HCT116 (cell line): ENCODE results near the gene POR. TPM values are rescaled to one million over a fixed set of nuclear protein-coding genes. Genes with fewer than 3 reads are reported as not detected.

Source experiments
- ATAC-seq: fragments of 200-7000 bp; cut with Tn5 transposase; 2 replicates; pipeline ENCODE4 v1.9.1; 2020; ENCODE audit warnings: mild to moderate bottlenecking, moderate library complexity
- BruUV-seq: library from RNA; stranded (reverse); fragments of 400-500 nt; replicated peaks from 2 replicates; lab custom pipeline; 2021; lab: Mats Ljungman, UMichigan
- CTCF ChIA-PET: fragments of 300-600 bp; sonication (Branson Sonifier 250); formaldehyde crosslinking; loops from one replicate; lab custom pipeline; 2021; ENCODE audit warnings: antibody characterized with exemption; lab: Charles Lee
- POLR2A ChIA-PET: fragments of 300-600, 350-600 bp; sonication (Branson Sonifier 250); formaldehyde crosslinking; loops from one replicate; lab custom pipeline; 2021; ENCODE audit warnings: antibody characterized with exemption; lab: Charles Lee
- RAD21 ChIA-PET, 2 experiments: fragments of 300-600 bp; sonication (Branson Sonifier 250); formaldehyde crosslinking; loops; one replicate each; lab custom pipeline; 2023; ENCODE audit warnings: low total read pairs in 2 of 2; ENCODE audit not compliant: uncharacterized antibody in 2 of 2, unreplicated experiment in 2 of 2, low non-redundant PET in 1 of 2; lab: Charles Lee
- DNase-seq: peaks from one replicate; pipeline ENCODE4 v3.0.0-alpha.2; 2010; ENCODE audit warnings: low read depth, low spot score
- H2AFZ ChIP-seq: fragments of 200-600 bp; shearing (Covaris generic), sonication (generic); 2 replicates; pipeline ENCODE4 v1.6.1; 2017; ENCODE audit warnings: low read depth, mixed run types, mixed read lengths, antibody characterized with exemption, low read length; ENCODE audit not compliant: poor library complexity, severe bottlenecking
- H3K27ac ChIP-seq: 2 replicates; pipeline ENCODE4 v1.5.1; 2012; ENCODE audit warnings: low read depth, low read length
- H3K27me3 ChIP-seq: fragments of 200-600 bp; sonication (generic); 2 replicates; pipeline ENCODE4 v1.6.1; 2016; ENCODE audit warnings: mixed run types, low read length, mixed read lengths; ENCODE audit not compliant: insufficient read depth
- H3K36me3 ChIP-seq, 2 experiments: fragments of 200-500 bp in 1 of 2; fragments of 200-600 bp in 1 of 2; sonication (Bioruptor generic) in 1 of 2; sonication (generic) in 1 of 2; 2 replicates each; pipeline versions ENCODE4 v1.5.1 to v1.6.1; 2014 to 2016; ENCODE audit warnings: low read length in 2 of 2, inconsistent platforms in 1 of 2, mixed read lengths in 1 of 2, mixed run types in 1 of 2; ENCODE audit not compliant: insufficient read depth in 2 of 2, control insufficient read depth in 1 of 2
- H3K4me1 ChIP-seq, 2 experiments: fragments of 200-600 bp in 1 of 2; sonication (generic) in 1 of 2; 2 replicates each; pipeline versions ENCODE4 v1.5.1 to v1.6.1; 2012 to 2017; ENCODE audit warnings: low read length in 2 of 2, inconsistent platforms in 1 of 2, mild to moderate bottlenecking in 1 of 2, mixed read lengths in 1 of 2, mixed run types in 1 of 2, moderate library complexity in 1 of 2; ENCODE audit not compliant: insufficient read depth in 2 of 2, control insufficient read depth in 1 of 2
- H3K4me2 ChIP-seq: fragments of 200-600 bp; sonication (generic); 2 replicates; pipeline ENCODE4 v1.6.1; 2017; ENCODE audit warnings: mixed run types, low read length, mixed read lengths
- H3K4me3 ChIP-seq, 2 experiments: fragments of 200-600 bp in 1 of 2; sonication (generic) in 1 of 2; replicated peaks in 1 of 2; 2 replicates each; pipeline ENCODE4 v1.5.1; 2011 to 2016; ENCODE audit warnings: low read length in 2 of 2, control low read depth in 1 of 2, low read depth in 1 of 2, mild to moderate bottlenecking in 1 of 2, mixed read lengths in 1 of 2, mixed run types in 1 of 2
- H3K79me2 ChIP-seq: fragments of 200-600 bp; sonication (generic); 2 replicates; pipeline ENCODE4 v1.6.1; 2017; ENCODE audit warnings: mild to moderate bottlenecking, mixed run types, low read length, moderate library complexity, mixed read lengths; ENCODE audit not compliant: insufficient read depth
- H3K9ac ChIP-seq: fragments of 200-600 bp; sonication (generic); 2 replicates; pipeline ENCODE4 v1.6.1; 2016; ENCODE audit warnings: low read length, mixed read lengths
- H3K9me2 ChIP-seq: fragments of 200-600 bp; sonication (generic), shearing (Covaris generic); 2 replicates; pipeline ENCODE4 v1.6.1; 2017; ENCODE audit warnings: mixed run types, mild to moderate bottlenecking, moderate library complexity; ENCODE audit not compliant: insufficient read depth
- H3K9me3 ChIP-seq, 2 experiments: fragments of 200-500 bp in 1 of 2; fragments of 200-600 bp in 1 of 2; sonication (Bioruptor generic) in 1 of 2; sonication (generic) in 1 of 2; 2 replicates each; pipeline ENCODE4 v1.6.1; 2014 to 2017; ENCODE audit warnings: low read length in 2 of 2, mixed read lengths in 2 of 2, inconsistent platforms in 1 of 2, low read depth in 1 of 2, mild to moderate bottlenecking in 1 of 2, mixed run types in 1 of 2, moderate library complexity in 1 of 2; ENCODE audit not compliant: control insufficient read depth in 1 of 2, insufficient read depth in 1 of 2
- H4K20me1 ChIP-seq: fragments of 200-600 bp; sonication (generic), shearing (Covaris generic); 2 replicates; pipeline ENCODE4 v1.6.1; 2017; ENCODE audit warnings: mixed run types, mild to moderate bottlenecking, moderate library complexity; ENCODE audit not compliant: insufficient read depth
- CBX3 ChIP-seq: IDR thresholded peaks from 2 replicates; pipeline ENCODE4 v1.6.1; 2012; ENCODE audit warnings: low read depth
- CTCF ChIP-seq, 3 experiments: fragments of 200-600 bp in 1 of 3; sonication (generic) in 1 of 3; IDR thresholded peaks in 2 of 3; conservative IDR thresholded peaks in 1 of 3; 2 replicates each; pipeline ENCODE4 v1.5.1; 2012 to 2017; ENCODE audit warnings: low read depth in 2 of 3, low read length in 2 of 3, antibody characterized with exemption in 1 of 3, borderline replicate concordance in 1 of 3, control low read depth in 1 of 3, mild to moderate bottlenecking in 1 of 3, mixed read lengths in 1 of 3, mixed run types in 1 of 3, moderate library complexity in 1 of 3; ENCODE audit not compliant: insufficient read depth in 1 of 3
- ELF1 ChIP-seq: IDR thresholded peaks from 2 replicates; pipeline ENCODE4 v1.6.1; 2012; ENCODE audit warnings: low read depth, borderline replicate concordance
- FOSL1 ChIP-seq: IDR thresholded peaks from 2 replicates; pipeline ENCODE4 v1.6.1; 2012; ENCODE audit warnings: low read depth
- POLR2AphosphoS5 ChIP-seq: IDR thresholded peaks from 2 replicates; pipeline ENCODE4 v1.6.1; 2011; ENCODE audit warnings: mild to moderate bottlenecking, low read depth, low read length, moderate library complexity
- RAD21 ChIP-seq: IDR thresholded peaks from 2 replicates; pipeline ENCODE4 v1.6.1; 2012; ENCODE audit warnings: low read depth, mild to moderate bottlenecking
- SRF ChIP-seq: IDR thresholded peaks from 2 replicates; pipeline ENCODE4 v1.6.1; 2012; ENCODE audit warnings: low read depth
- TCF7L2 ChIP-seq: IDR thresholded peaks from 2 replicates; pipeline ENCODE4 v1.7.0; 2011; ENCODE audit warnings: borderline replicate concordance, inconsistent platforms; ENCODE audit not compliant: insufficient read depth, insufficient read length; ENCODE audit errors: extremely low read depth
- YY1 ChIP-seq: IDR thresholded peaks from 2 replicates; pipeline ENCODE4 v1.6.1; 2011; ENCODE audit warnings: low read length, low read depth, moderate library complexity, mild to moderate bottlenecking; ENCODE audit not compliant: insufficient replicate concordance; ENCODE audit errors: extremely low read depth
- ZBTB33 ChIP-seq: IDR thresholded peaks from 2 replicates; pipeline ENCODE4 v1.6.1; 2011; ENCODE audit warnings: mild to moderate bottlenecking, low read length, moderate library complexity; ENCODE audit not compliant: insufficient replicate concordance; ENCODE audit errors: extremely low read depth
- intact Hi-C: fragments of 100-400 bp; cut with micrococcal nuclease; formaldehyde crosslinking; loops from 2 replicates; pipeline ENCODE4 v1.10.0; 2022
- microRNA-seq: library from miRNA; unstranded; fragments of <30 nt; microRNA quantifications from one replicate; pipeline ENCODE4, GENCODE V29; 2016; ENCODE audit warnings: borderline number of aligned reads
- total RNA-seq: library from RNA; stranded (reverse); gene quantifications from one replicate; pipeline ENCODE4 v1.2.1, GENCODE V29; 2021; ENCODE audit not compliant: unreplicated experiment

Gene POR
- total RNA-seq, 1 experiment from 2014 or later, result 120 TPM

- BruUV-seq, result no TSS peak
- intact Hi-C loops, result no loop called here
- no peak overlapping the region for H3K4me2 ChIP-seq
- H3K4me3 ChIP-seq, result no peak overlapping the region
- H2AFZ ChIP-seq, result no peak overlapping the region
- no peaks in the 10 kb centered on the region for H3K9me2 ChIP-seq
- ATAC-seq, result no peak
- no peaks in the 10 kb centered on the region for H3K27me3 ChIP-seq
- no peak for DNase-seq
- H3K79me2 ChIP-seq, result no peaks in the 10 kb centered on the region
- no peaks in the 10 kb centered on the region for H3K9me3 ChIP-seq
- no peaks in the 10 kb centered on the region for H4K20me1 ChIP-seq
- ChIA-PET CTCF (no interaction called here), RAD21 (no interaction called here), POLR2A (no interaction called here)
- no peak overlapping the region for H3K9ac ChIP-seq
- no peak overlapping the region for H3K27ac ChIP-seq
- no peaks in the 10 kb centered on the region for H3K36me3 ChIP-seq
- no peak for TF ChIP-seq TCF7L2
- TF ChIP-seq CBX3, result no peak
- TF ChIP-seq CTCF (IDR thresholded peaks at IDR 0.05 in 2 of 3, conservative IDR thresholded peaks at IDR 0.05 in 1 of 3; ENCODE audit: borderline replicate concordance in 1 of 3, insufficient read depth in 1 of 3, low read depth in 2 of 3, low read length in 2 of 3), result no peak
- TF ChIP-seq ELF1, result no peak
- no peak for TF ChIP-seq POLR2AphosphoS5
- TF ChIP-seq FOSL1, result no peak
- no peak for TF ChIP-seq YY1
- no peak for TF ChIP-seq SRF
- no peak for TF ChIP-seq ZBTB33
- TF ChIP-seq RAD21, result no peak
- no peaks in the 10 kb centered on the region for H3K4me1 ChIP-seq
These were observed 117.0 kb downstream of the POR start for GRCh38 chr7:76031964-76032363.

Small RNA genes within 50 kb of the gene (microRNA-seq; reads per million reads assigned to microRNA genes)
- not detected for gene MIR4651

Other genes starting within 250 kb of the POR start
- 22.1 TPM for gene HIP1, start 176.2 kb upstream of the POR start, total RNA-seq
- 0.49 TPM for gene CCL26, start 142.9 kb upstream of the POR start, total RNA-seq
- not detected for gene CCL24, start 101.3 kb upstream of the POR start, total RNA-seq
- 42.9 TPM for gene RHBDD2, start 36.1 kb upstream of the POR start, total RNA-seq
- gene TMEM120A, start 79.4 kb downstream of the POR start, total RNA-seq, result 25.9 TPM
- 32.5 TPM for gene STYXL1, start 132.8 kb downstream of the POR start, total RNA-seq
- 357 TPM for gene MDH2, start 133.0 kb downstream of the POR start, total RNA-seq